OCI-LY1 (cell line): Measurements from ENCODE around the gene PSMD6.

Experiments used
- CTCF ChIP-seq: fragments of 200-600 bp; sonication (generic), shearing (Covaris generic); IDR thresholded peaks from 2 replicates; pipeline ENCODE4 v1.5.1; 2017; ENCODE audit warnings: mild to moderate bottlenecking, antibody characterized with exemption, low read length, moderate library complexity, mixed read lengths
- EZH2 ChIP-seq: fragments of 200-600 bp; sonication (generic), shearing (Covaris generic); IDR thresholded peaks from 2 replicates; pipeline ENCODE4 v1.8.0; 2017; ENCODE audit warnings: borderline replicate concordance, mixed run types, mild to moderate bottlenecking, antibody characterized with exemption, low read length, moderate library complexity, mixed read lengths

- TF ChIP-seq CTCF (no peak), EZH2 (no peak)
Observed at GRCh38 chr3:64059484-64060175, 36.3 kb upstream of the PSMD6 start.
